OCI-LY7 (cell line): ENCODE results near the gene SLC29A2. TPM values are rescaled to one million over a fixed set of nuclear protein-coding genes. Genes with fewer than 3 reads are reported as not detected.

Source experiments
- BruUV-seq: library from RNA; stranded (reverse); fragments of 400-500 nt; replicated peaks from 2 replicates; lab custom pipeline; 2021; lab: Mats Ljungman, UMichigan
- CTCF ChIA-PET: fragments of 300-600 bp; sonication (Branson Sonifier 250); formaldehyde crosslinking; loops from one replicate; lab custom pipeline; 2022; ENCODE audit warnings: antibody characterized with exemption; ENCODE audit not compliant: unreplicated experiment; lab: Charles Lee
- POLR2A ChIA-PET: fragments of 300-600 bp; sonication (Branson Sonifier 250); formaldehyde crosslinking; loops from one replicate; lab custom pipeline; 2022; ENCODE audit warnings: antibody characterized with exemption; lab: Charles Lee
- DNase-seq: peaks from one replicate; pipeline ENCODE4 v3.0.0-alpha.2; 2015; ENCODE audit warnings: low spot score
- H2AFZ ChIP-seq: fragments of 200-600 bp; sonication (generic), shearing (Covaris generic); 2 replicates; pipeline ENCODE4 v1.6.1; 2014; ENCODE audit warnings: mild to moderate bottlenecking, antibody characterized with exemption, low read length, moderate library complexity
- H3K27ac ChIP-seq: fragments of 200-600 bp; sonication (generic); 2 replicates; pipeline ENCODE4 v1.5.1; 2014; ENCODE audit warnings: mixed run types, low read depth, mild to moderate bottlenecking, moderate library complexity, low read length, inconsistent platforms; ENCODE audit not compliant: poor library complexity, severe bottlenecking
- H3K36me3 ChIP-seq: fragments of 200-600 bp; sonication (generic); 2 replicates; pipeline ENCODE4 v1.6.1; 2014; ENCODE audit warnings: mild to moderate bottlenecking, antibody characterized with exemption, low read length, moderate library complexity, mixed read lengths; ENCODE audit not compliant: insufficient read depth
- H3K4me1 ChIP-seq: fragments of 200-600 bp; sonication (generic); 2 replicates; pipeline ENCODE4 v1.5.1; 2014; ENCODE audit warnings: mild to moderate bottlenecking, low read length; ENCODE audit not compliant: insufficient read depth, poor library complexity, severe bottlenecking
- H3K4me2 ChIP-seq: fragments of 200-600 bp; sonication (generic); 2 replicates; pipeline ENCODE4 v1.6.1; 2014; ENCODE audit warnings: mild to moderate bottlenecking, low read length
- H3K4me3 ChIP-seq: fragments of 200-600 bp; sonication (generic); 2 replicates; pipeline ENCODE4 v1.5.1; 2014; ENCODE audit warnings: mild to moderate bottlenecking, low read depth, low read length; ENCODE audit not compliant: poor library complexity, severe bottlenecking
- H3K79me2 ChIP-seq: fragments of 200-600 bp; sonication (generic); 2 replicates; pipeline ENCODE4 v1.6.1; 2016; ENCODE audit warnings: low read depth, mild to moderate bottlenecking, low read length, moderate library complexity, mixed read lengths; ENCODE audit not compliant: insufficient read depth
- H3K9me2 ChIP-seq: fragments of 200-600 bp; sonication (generic); 2 replicates; pipeline ENCODE4 v1.6.1; 2016; ENCODE audit warnings: mild to moderate bottlenecking, low read length, mixed read lengths; ENCODE audit not compliant: insufficient read depth
- H3K9me3 ChIP-seq: fragments of 200-600 bp; sonication (generic); 2 replicates; pipeline ENCODE4 v1.6.1; 2014; ENCODE audit warnings: mild to moderate bottlenecking, mixed run types, low read length, mixed read lengths
- H4K20me1 ChIP-seq: fragments of 200-600 bp; sonication (generic); 2 replicates; pipeline ENCODE4 v1.6.1; 2014; ENCODE audit warnings: mild to moderate bottlenecking, antibody characterized with exemption, low read length, moderate library complexity, mixed read lengths; ENCODE audit not compliant: insufficient read depth
- EZH2phosphoT487 ChIP-seq: fragments of 200-600 bp; sonication (generic); IDR thresholded peaks from 2 replicates; pipeline ENCODE4 v1.6.1; 2018; ENCODE audit warnings: low read depth, borderline replicate concordance, mild to moderate bottlenecking, mixed run types, antibody characterized with exemption, low read length, moderate library complexity, mixed read lengths
- intact Hi-C: fragments of 100-400 bp; cut with micrococcal nuclease; formaldehyde crosslinking; loops from one replicate; pipeline ENCODE4 v1.10.0; 2022; ENCODE audit not compliant: unreplicated experiment
- total RNA-seq, 2 experiments: library from RNA; depleted of rRNA in 1 of 2; stranded (reverse); fragments of >200 nt in 1 of 2; shearing (Covaris generic) in 1 of 2; gene quantifications; 2 replicates each; pipeline ENCODE4 v1.2.3, GENCODE V29; 2014 to 2022
- TF ChIP-seq, protein P1 (sequence below): fragments of 200-600 bp; sonication (generic); conservative IDR thresholded peaks from 2 replicates; pipeline ENCODE4 v1.5.1; 2014; ENCODE audit warnings: mild to moderate bottlenecking, antibody characterized with exemption, low read length, moderate library complexity, mixed read lengths

The SLC29A2 gene
- total RNA-seq, 2 experiments from 2014 or later = 33.6 to 56.4 TPM

DNA sequence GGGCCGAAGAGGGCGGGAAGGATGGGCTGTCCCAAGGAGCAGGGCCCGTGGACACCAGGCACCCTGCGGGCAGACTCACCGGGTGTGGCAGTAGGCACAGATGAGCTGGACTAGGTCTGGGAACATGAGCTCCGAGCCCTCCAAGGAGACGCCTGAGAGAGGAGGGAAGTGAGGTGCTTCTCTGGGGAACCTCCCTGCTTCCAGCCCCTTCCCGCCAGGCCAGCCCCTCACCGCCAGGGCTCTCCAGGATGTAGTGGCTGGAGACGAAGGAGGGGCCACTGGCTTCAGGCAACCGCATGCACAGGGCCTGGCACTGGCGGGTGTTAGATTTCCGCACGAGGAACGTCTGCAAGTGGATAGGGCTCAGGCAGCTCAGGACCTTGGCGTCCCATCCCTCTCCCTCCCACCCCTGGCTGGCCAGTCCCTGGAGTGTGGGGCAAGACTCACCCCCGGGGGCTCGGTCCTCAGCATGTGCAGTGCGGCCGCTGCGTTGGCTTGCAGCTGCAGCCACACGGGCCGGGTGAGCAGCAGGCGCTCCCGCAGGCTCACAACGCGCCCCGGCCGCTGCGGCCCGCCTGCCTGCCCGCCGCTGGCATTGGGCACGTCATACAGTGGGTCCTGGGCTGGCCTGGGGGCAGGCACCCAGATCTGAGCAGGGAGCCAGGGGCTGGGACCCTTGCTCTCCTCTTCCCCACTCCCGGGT is 35.9 kb downstream of the SLC29A2 start:
- intact Hi-C loops = no loop called here
- peaks cover 41% of the 10 kb centered on the region for H3K36me3 ChIP-seq
- ChIA-PET CTCF (interaction anchor here (0.6 to 1.4 kb wide), 2 partner anchors 23 to 24 kb away, joined by 3 to 4 read pairs; no protein-coding TSS in a partner anchor), POLR2A (no interaction called here)
- no peak overlapping the region for H3K27ac ChIP-seq
- H3K4me2 ChIP-seq = peak overlapping the region; percentile 2; the same call in 1 of the 2 replicates
- H2AFZ ChIP-seq = no peak overlapping the region
- no peak for TF ChIP-seq EZH2phosphoT487
- TF ChIP-seq, protein P1, sequence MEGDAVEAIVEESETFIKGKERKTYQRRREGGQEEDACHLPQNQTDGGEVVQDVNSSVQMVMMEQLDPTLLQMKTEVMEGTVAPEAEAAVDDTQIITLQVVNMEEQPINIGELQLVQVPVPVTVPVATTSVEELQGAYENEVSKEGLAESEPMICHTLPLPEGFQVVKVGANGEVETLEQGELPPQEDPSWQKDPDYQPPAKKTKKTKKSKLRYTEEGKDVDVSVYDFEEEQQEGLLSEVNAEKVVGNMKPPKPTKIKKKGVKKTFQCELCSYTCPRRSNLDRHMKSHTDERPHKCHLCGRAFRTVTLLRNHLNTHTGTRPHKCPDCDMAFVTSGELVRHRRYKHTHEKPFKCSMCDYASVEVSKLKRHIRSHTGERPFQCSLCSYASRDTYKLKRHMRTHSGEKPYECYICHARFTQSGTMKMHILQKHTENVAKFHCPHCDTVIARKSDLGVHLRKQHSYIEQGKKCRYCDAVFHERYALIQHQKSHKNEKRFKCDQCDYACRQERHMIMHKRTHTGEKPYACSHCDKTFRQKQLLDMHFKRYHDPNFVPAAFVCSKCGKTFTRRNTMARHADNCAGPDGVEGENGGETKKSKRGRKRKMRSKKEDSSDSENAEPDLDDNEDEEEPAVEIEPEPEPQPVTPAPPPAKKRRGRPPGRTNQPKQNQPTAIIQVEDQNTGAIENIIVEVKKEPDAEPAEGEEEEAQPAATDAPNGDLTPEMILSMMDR = no peak
- no TSS peak for BruUV-seq
- H3K9me2 ChIP-seq = no peaks in the 10 kb centered on the region
- no peaks in the 10 kb centered on the region for H3K9me3 ChIP-seq
- H3K79me2 ChIP-seq = no peaks in the 10 kb centered on the region
- no peaks in the 10 kb centered on the region for H4K20me1 ChIP-seq
- H3K4me3 ChIP-seq = no peak overlapping the region
- DNase-seq = no peak
- peaks cover 14% of the 10 kb centered on the region for H3K4me1 ChIP-seq

DNA sequence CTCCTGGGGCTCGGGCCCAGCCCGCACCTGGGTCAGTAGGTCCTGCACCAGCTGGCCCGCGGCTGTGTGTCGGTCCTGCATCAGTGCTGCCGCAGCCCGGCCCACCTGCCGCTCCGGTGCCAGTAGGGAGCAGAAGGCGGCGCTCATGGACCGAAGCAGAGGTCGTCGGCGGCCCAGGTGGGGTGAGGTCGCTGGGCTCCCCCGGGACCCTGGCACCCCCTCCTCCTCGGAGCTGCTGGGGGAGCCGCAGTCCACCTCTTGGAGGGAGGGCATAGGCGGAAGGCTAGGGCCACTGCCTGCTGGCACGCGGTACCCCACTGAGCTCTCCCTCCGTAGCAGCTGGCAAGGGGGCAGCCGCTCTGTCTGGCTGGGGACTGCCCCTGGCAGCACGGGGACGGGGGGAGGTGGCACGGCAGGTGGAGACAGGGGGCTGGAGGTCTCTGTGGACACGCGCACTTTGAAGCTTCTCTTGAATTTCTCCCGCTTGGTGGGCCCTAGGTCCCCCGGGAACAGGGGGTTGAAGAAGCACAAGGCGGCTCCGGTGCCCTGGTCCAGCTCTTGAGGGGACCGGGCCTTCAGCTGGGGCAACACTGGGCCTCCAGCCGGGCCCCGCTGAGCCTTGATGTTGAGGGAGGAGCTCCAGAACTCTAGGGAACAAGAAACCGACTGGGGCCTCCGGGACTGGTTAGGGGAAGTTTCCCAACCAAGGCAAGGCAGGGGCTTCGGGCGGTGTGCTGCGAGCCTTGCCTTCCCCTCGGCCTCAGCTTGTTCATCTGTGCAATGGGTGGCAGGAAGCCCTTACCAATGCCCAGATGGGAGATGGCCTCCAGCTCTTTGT is 36.7 kb downstream of the SLC29A2 start:
- H3K9me2 ChIP-seq = no peaks in the 10 kb centered on the region
- no TSS peak for BruUV-seq
- H4K20me1 ChIP-seq = no peaks in the 10 kb centered on the region
- H3K27ac ChIP-seq = no peak overlapping the region
- POLR2A ChIA-PET = no interaction called here
- intact Hi-C loops = no loop called here
- H2AFZ ChIP-seq = no peak overlapping the region
- peaks cover 32% of the 10 kb centered on the region for H3K36me3 ChIP-seq
- no peaks in the 10 kb centered on the region for H3K9me3 ChIP-seq
- H3K4me2 ChIP-seq = no peak overlapping the region
- DNase-seq = no peak
- H3K4me1 ChIP-seq = peaks cover 14% of the 10 kb centered on the region
- H3K4me3 ChIP-seq = no peak overlapping the region
- TF ChIP-seq, protein P1 = no peak
- TF ChIP-seq EZH2phosphoT487 = no peak
- H3K79me2 ChIP-seq = no peaks in the 10 kb centered on the region
- CTCF ChIA-PET = interaction anchor here (1.4 kb wide), 1 partner anchor 24 kb away, joined by 4 read pairs; no protein-coding TSS in a partner anchor
